ENCODE results near the gene ZNF497.

ZNF497 gene

DNA sequence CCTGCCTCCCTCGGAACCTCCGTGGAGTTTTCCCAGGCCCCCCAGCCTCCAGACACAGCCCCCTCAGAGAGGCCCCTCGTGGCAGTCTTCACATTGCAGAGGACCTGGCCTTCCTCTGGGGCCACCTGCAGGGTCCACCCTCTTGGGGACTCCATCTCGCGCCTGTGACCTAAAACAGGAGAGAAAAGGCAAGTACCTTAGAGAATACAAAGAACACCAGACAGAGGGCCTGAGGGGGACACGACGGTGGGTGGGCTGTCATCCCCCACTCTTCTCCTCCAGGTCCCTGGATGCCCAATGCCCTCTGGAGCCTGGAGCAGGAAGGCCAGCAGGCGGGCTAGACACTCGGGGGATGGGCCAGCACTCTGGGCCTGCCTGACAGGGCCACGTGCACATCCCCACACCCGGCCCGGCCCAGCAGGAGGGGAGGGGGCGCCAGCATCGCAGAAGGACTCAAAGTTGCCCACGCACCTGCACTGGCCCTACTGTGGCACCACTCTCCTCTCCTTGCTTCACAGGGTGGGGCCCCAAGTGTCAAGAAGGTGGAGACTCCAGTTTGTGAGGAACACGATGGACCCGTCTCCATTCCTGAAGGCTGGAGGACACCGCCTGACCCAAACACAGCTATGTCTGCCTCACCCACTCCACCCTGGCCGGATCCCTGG, 4.9 kb downstream of the ZNF497 start:
- H3K9me3 ChIP-seq (ENCODE audit: insufficient read depth, low read depth, low read length) = no peaks in the 10 kb centered on the region
- no peaks in the 10 kb centered on the region for H3K36me3 ChIP-seq (ENCODE audit: insufficient read depth, low read length)
- H3K4me2 ChIP-seq (ENCODE audit: low read depth, low read length, poor library complexity, severe bottlenecking) = no peak overlapping the region
- H3K79me2 ChIP-seq (ENCODE audit: insufficient read depth, low read length) = no peaks in the 10 kb centered on the region
- no peaks in the 10 kb centered on the region for H3K9me2 ChIP-seq (replicated peaks; ENCODE audit: low read depth, low read length)
- no peak overlapping the region for H3K9ac ChIP-seq (ENCODE audit: low read depth, low read length, poor library complexity, severe bottlenecking)
- peaks cover 10% of the 10 kb centered on the region for H3K4me1 ChIP-seq (ENCODE audit: insufficient read depth, low read length, poor library complexity, severe bottlenecking)
- no peaks in the 10 kb centered on the region for H3F3A ChIP-seq (ENCODE audit: low read depth)
- no peak overlapping the region for H3K4me3 ChIP-seq (ENCODE audit: low read length, poor library complexity, severe bottlenecking)
- TF ChIP-seq, protein P1, sequence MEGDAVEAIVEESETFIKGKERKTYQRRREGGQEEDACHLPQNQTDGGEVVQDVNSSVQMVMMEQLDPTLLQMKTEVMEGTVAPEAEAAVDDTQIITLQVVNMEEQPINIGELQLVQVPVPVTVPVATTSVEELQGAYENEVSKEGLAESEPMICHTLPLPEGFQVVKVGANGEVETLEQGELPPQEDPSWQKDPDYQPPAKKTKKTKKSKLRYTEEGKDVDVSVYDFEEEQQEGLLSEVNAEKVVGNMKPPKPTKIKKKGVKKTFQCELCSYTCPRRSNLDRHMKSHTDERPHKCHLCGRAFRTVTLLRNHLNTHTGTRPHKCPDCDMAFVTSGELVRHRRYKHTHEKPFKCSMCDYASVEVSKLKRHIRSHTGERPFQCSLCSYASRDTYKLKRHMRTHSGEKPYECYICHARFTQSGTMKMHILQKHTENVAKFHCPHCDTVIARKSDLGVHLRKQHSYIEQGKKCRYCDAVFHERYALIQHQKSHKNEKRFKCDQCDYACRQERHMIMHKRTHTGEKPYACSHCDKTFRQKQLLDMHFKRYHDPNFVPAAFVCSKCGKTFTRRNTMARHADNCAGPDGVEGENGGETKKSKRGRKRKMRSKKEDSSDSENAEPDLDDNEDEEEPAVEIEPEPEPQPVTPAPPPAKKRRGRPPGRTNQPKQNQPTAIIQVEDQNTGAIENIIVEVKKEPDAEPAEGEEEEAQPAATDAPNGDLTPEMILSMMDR (conservative IDR thresholded peaks at IDR 0.05; ENCODE audit: low read length) = no peak
- TF ChIP-seq EZH2phosphoT487 (IDR thresholded peaks at IDR 0.05; ENCODE audit: borderline replicate concordance) = no peak
- no peaks in the 10 kb centered on the region for H4K20me1 ChIP-seq (ENCODE audit: insufficient read depth, low read length, poor library complexity, severe bottlenecking)
- H3K27me3 ChIP-seq (ENCODE audit: insufficient read depth, low read length, poor library complexity, severe bottlenecking) = no peaks in the 10 kb centered on the region
- H2AFZ ChIP-seq (ENCODE audit: low read length) = no peak overlapping the region

DNA sequence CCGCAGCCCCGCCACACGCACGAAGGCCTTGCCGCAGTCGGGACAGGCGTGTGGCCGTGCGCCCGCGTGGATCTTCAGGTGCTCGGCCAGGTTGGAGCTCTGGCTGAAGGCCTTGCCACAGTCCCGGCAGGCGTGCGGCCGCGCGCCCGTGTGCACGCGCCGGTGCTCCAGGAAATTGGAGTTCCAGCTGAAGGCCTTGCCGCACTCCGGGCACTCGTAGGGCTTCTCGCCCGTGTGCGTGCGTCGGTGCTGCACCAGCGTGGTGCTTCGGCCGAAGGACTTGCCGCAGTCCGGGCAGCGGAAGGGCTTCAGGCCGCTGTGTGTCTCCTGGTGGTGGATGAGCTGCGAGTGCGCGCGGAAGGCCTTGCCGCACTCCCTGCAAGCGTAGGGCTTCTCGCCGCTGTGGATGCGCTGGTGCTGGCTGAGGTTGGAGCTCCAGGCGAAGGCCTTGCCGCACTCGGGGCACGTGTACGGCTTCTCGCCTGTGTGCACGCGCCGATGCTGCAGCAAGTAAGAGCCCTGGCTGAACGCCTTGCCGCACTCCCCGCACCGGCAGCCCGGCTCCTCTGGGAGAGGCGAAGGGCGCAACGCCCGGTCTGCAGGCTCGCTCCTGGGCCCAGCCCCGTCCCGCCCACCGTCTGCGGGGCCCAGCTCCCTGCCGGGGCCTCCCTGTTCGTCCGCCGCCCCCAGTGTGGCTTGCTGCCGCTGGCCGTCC, 5.6 kb downstream of the ZNF497 start:
- Histone ChIP-seq H3K4me2 (ENCODE audit: low read depth, low read length, poor library complexity, severe bottlenecking) (no peak overlapping the region), H3K4me3 (ENCODE audit: low read length, poor library complexity, severe bottlenecking) (no peak overlapping the region), H3F3A (ENCODE audit: low read depth) (no peaks in the 10 kb centered on the region), H3K36me3 (ENCODE audit: insufficient read depth, low read length) (no peaks in the 10 kb centered on the region), H2AFZ (ENCODE audit: low read length) (no peak overlapping the region), H3K9me2 (replicated peaks; ENCODE audit: low read depth, low read length) (no peaks in the 10 kb centered on the region), H3K79me2 (ENCODE audit: insufficient read depth, low read length) (no peaks in the 10 kb centered on the region), H3K9ac (ENCODE audit: low read depth, low read length, poor library complexity, severe bottlenecking) (no peak overlapping the region), H3K27me3 (ENCODE audit: insufficient read depth, low read length, poor library complexity, severe bottlenecking) (no peaks in the 10 kb centered on the region), H4K20me1 (ENCODE audit: insufficient read depth, low read length, poor library complexity, severe bottlenecking) (no peaks in the 10 kb centered on the region), H3K9me3 (ENCODE audit: insufficient read depth, low read depth, low read length) (no peaks in the 10 kb centered on the region), H3K4me1 (ENCODE audit: insufficient read depth, low read length, poor library complexity, severe bottlenecking) (peaks cover 9% of the 10 kb centered on the region)
- no peak for TF ChIP-seq EZH2phosphoT487 (IDR thresholded peaks at IDR 0.05; ENCODE audit: borderline replicate concordance)
- TF ChIP-seq, protein P1 (conservative IDR thresholded peaks at IDR 0.05; ENCODE audit: low read length) = no peak

DNA sequence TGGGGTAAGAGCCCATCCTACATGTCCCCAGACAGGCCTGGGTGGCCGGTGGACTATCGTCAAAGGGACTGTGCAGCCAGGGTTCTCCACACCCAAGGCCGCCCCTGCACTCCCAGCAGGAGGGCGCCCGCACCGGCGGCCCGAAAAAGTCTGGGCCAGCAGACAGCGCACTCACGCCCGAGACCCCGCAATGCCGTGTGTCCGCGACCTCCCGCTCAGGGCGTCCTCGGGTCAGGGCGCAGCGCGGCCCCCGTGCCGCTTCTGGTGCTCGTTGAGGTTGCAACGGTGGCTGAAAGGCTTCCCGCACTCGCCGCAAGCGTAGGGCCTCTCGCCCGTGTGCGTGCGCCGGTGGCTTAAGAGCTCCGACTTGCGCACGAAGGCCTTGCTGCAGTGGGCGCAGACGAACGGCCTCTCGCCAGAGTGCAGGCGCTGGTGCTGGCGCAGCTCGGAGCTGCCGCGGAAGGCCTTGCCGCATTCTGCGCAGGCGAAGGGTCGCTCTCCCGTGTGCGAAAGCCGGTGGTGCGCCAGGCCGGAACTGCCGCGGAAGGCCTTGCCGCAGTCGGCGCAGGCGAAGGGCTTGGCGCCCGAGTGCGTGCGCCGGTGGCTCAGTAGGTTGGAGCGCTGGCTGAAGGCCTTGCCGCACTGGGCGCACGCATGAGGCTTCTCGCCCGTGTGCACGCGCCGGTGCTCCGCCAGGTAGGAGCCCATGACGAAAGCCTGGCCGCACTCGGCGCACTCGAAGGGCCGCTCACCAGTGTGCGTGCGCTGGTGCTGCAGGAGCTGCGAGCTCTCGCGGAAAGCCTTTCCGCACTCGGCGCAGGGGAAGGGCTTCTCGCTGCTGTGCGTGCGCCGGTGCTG, 6.4 kb downstream of the ZNF497 start:
- no peak overlapping the region for H3K9ac ChIP-seq (ENCODE audit: low read depth, low read length, poor library complexity, severe bottlenecking)
- no peaks in the 10 kb centered on the region for H3K36me3 ChIP-seq (ENCODE audit: insufficient read depth, low read length)
- H3K4me1 ChIP-seq (ENCODE audit: insufficient read depth, low read length, poor library complexity, severe bottlenecking) = peaks cover under 1% of the 10 kb centered on the region
- H3K9me2 ChIP-seq (replicated peaks; ENCODE audit: low read depth, low read length) = no peaks in the 10 kb centered on the region
- H3F3A ChIP-seq (ENCODE audit: low read depth) = no peaks in the 10 kb centered on the region
- no peaks in the 10 kb centered on the region for H3K27me3 ChIP-seq (ENCODE audit: insufficient read depth, low read length, poor library complexity, severe bottlenecking)
- H2AFZ ChIP-seq (ENCODE audit: low read length) = no peak overlapping the region
- H3K79me2 ChIP-seq (ENCODE audit: insufficient read depth, low read length) = no peaks in the 10 kb centered on the region
- no peaks in the 10 kb centered on the region for H4K20me1 ChIP-seq (ENCODE audit: insufficient read depth, low read length, poor library complexity, severe bottlenecking)
- H3K4me3 ChIP-seq (ENCODE audit: low read length, poor library complexity, severe bottlenecking) = no peak overlapping the region
- no peaks in the 10 kb centered on the region for H3K9me3 ChIP-seq (ENCODE audit: insufficient read depth, low read depth, low read length)
- TF ChIP-seq, protein P1 (conservative IDR thresholded peaks at IDR 0.05; ENCODE audit: low read length) = no peak
- TF ChIP-seq EZH2phosphoT487 (IDR thresholded peaks at IDR 0.05; ENCODE audit: borderline replicate concordance) = no peak
- H3K4me2 ChIP-seq (ENCODE audit: low read depth, low read length, poor library complexity, severe bottlenecking) = no peak overlapping the region
